KBM-7 (cell line): Measurements from ENCODE around the gene SEMA3F.
"Not testable (repeated sequence)": the region's sequence is repeated elsewhere in the genome, so short reads cannot be mapped to it uniquely, and the experiment has no call there.

Source experiments
- DNase-seq: peaks from one replicate; pipeline ENCODE4 v3.0.0-alpha.2; 2015
- in situ Hi-C: fragments of 300-500 bp; cut with MboI; formaldehyde crosslinking; loops from 2 replicates; pipeline ENCODE4 v1.14.3; 2020; ENCODE audit warnings: low sequenced_read_pairs, low pct_unique_long_range_greater_than_20kb, mixed read lengths

Gene SEMA3F

DNA sequence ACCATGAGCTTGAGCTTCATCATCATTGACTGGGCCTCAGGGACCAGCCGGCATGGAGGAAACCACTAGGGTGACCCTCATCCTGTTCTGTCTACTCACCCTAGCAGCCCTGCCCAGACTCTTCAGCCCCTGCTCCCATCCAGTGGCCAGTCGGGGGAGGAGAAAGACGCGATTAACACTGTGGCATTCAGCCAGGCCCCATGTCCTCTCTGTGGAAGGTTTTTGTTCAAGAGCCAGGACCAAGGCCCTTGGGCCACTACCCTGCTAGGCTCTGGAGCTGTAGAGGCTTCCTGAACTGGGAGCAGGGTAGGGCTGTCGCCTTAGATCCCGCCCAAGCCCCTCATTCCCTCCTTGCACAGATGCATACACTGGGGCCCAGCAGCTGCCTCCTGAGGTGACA is 65.0 kb downstream of the SEMA3F start:
- DNase-seq: no peak
- in situ Hi-C loops: no loop called here

DNA sequence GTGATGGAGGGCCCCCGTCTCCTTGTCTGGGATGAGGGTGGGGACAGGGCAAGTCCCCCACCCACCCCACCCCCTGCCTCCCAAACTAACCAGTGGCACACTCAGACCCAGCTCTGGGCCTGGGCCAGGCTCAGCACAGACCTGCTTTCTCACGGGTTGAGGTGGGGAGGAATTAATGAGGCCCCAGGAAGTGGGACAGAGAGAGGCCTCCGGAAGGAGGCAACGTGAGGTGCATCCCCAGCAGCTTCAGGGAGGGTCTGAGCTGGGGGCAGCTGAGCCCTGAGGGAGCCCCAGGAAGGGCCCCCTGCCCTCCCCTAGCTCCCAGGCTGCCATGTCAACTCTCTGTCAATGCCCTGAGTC is 65.9 kb downstream of the SEMA3F start:
- DNase-seq: no peak
- in situ Hi-C loops: no loop called here

DNA sequence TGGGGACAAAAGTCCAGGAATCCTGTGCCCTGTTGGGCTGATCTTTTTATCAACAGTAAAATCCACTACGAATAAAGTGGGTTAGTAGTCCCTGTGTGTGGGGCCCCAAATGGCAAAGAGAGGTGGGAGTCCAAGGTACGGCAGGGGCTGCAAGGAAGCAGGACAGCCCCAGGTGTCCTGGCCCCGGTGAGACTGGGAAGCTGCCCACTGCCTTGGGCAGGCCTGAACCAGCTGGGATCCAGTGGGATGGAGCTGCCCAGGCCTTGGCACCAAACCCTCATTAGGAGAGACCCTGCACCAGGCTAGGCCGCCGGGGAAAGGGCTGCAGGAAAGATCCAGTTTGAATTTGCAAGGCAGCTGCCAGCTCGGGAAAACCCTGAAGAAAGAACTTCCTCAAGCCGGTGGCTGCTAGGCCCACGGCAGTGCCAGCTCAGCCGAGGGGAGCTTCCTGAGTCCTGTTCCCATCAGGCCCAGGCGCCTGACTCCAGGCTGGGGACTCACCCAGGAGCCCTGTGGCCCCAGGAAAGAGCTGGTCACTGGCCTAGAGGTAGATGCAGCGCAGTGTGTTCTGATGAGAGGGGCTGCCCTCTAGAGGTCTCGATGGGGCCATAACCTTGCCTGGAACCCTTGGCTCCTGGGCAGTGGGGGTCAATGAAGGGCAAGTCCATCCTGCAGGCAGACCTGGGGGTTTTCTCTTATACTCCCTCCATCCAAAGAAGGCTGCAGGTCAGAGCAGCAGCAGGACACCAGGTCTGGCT is 66.5 kb downstream of the SEMA3F start:
- in situ Hi-C loops: no loop called here
- DNase-seq: no peak

DNA sequence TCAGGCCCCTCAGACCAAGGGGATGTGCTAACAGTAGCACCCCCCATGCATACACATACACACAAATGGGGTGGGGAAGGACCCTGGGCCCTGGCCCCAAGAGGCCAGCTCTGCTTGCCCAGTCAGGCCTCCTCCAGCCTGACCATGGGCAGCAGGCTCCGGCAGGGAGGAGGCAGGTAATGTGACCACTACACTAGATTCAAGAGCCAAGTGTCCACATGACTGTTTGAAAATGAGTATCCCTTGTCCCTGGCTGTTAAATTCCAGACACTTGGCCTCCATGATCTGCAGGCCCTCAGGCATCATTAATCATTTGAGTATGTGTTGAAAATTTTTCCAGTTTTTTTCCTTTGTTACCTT is 67.0 kb downstream of the SEMA3F start:
- in situ Hi-C loops: no loop called here
- DNase-seq: no peak

DNA sequence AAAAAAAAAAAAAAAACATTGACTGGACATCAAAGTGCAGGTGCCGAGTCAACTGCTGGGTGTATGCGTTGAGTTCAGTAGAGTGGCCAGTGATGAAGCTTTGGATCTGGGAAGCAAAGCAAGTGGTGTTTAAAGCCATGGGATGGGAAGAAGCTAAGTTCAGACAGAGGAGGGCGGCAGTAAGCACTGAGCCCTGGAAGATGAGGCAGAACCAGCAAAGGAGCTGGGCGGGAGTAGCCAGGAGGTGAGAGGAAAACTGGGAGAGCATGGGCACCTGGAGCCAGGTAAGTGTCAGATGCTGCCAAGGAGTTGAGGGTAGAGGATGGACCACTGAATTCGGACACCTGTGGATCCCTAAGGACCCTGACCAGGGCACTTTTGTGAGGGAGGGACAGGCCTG is 69.5 kb downstream of the SEMA3F start:
- in situ Hi-C loops: no loop called here
- no peak for DNase-seq

DNA sequence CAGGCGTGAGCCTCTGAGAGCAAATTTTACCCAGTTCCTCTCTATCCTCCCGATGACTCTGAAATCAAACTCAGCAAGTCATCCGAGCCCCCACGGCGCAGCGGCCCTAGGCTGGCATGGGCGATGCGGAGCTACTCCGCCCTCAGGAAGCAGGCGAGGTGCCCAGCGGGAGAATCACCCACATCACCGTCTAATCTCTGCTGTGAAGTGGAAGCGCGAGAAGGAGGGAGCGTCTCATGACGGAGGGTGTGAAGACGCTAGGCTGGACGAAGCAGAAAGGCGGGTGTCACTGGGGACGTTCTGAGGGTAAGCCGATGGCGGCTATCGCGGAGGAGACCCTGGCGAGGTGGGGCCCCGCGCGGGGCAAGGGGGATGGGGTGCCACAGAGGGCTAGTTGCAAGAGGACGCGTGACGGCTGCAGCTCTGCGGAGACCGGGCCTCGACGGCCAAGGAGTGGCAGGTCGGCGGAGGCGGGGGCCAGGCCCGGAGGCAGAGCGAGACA is 71.8 kb downstream of the SEMA3F start:
- DNase-seq: peak; percentile 42
- in situ Hi-C loops: no loop called here

DNA sequence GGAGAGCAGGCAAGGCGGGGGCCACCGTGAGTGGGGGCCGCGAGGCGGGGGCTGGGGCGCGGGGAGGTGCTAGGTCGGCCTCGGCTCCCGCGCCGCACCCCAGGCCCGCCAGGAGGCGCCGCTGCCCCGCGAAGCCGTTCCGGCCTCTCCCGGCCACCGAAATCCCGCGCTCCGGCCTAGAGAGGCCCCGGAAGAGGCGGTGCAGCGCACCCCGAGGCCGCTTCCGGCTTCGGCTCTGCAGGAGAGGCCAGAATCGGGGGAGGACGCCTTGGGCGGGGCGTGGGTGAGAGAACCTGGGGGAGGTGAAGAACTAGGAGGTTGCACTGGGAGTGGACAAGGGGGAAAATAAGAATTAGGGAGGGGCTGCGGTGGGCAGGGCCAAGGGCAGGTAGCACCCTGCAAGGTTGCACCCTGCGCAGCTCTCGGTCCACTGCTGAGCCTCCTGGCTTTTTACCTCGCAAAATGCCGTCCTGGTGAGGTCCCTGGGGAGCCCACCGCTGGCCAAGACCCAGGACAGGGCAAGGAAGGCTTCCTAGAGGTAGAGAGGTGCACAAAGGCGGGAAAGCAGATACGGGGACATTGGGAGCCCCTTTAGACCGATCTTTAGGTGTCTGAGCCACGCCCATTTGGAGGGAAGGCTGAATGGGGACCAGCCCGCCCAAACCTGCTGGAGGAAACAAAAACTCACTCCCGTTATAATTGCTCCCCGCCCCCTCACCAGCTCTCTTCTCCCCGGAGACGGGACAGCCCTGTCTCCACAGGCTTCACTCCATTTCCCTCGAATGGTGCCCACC is 72.5 kb downstream of the SEMA3F start:
- DNase-seq: peak; percentile 94
- in situ Hi-C loops: no loop called here

DNA sequence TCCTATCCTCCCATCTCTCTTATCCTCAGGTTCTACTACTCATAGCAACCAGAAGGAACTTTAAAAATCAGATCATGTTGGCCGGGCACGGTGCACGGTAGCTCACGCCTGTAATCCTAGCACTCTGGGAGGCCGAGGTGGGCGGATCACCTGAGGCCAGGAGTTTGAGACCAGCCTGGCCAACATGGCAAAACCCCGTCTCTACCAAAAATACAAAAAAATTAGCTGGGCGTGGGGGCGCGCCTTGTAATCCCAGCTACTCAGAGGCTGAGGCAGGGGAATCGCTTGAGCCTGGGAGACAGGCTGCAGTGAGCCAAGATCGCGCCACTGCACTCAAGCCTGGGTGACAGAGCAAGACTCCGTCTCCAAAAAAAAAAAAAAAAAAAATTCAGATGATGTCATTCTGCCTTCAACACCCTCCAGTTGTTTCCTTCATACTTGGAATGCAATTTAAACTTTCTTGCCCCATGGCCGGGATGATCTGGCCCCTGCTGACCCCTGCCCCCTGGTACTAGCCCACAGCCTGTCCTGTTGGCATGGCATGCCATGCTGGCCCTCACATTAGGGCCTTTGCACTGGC is 73.2 kb downstream of the SEMA3F start:
- peak; percentile 30 for DNase-seq
- in situ Hi-C loops: not testable (repeated sequence)

DNA sequence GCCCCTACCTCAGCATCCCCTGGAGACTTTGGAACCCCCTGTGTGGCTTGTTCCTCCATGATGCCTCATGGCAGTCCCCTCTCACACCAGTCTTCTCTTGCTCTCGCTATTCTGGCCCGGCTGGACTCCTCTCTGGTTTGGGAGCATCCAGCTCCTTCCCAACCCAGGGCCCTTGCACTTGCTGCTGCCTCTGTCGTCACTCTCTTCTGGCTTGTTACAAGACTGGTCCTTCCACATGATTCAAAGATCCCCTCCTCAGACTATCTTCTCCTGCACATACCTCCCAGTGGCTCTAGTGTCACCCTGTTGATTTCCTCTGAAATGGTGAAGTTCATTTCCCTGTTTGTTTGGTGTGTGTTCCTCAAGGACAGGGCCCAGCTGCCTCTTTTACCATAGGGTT is 74.4 kb downstream of the SEMA3F start:
- no peak for DNase-seq
- in situ Hi-C loops: no loop called here

DNA sequence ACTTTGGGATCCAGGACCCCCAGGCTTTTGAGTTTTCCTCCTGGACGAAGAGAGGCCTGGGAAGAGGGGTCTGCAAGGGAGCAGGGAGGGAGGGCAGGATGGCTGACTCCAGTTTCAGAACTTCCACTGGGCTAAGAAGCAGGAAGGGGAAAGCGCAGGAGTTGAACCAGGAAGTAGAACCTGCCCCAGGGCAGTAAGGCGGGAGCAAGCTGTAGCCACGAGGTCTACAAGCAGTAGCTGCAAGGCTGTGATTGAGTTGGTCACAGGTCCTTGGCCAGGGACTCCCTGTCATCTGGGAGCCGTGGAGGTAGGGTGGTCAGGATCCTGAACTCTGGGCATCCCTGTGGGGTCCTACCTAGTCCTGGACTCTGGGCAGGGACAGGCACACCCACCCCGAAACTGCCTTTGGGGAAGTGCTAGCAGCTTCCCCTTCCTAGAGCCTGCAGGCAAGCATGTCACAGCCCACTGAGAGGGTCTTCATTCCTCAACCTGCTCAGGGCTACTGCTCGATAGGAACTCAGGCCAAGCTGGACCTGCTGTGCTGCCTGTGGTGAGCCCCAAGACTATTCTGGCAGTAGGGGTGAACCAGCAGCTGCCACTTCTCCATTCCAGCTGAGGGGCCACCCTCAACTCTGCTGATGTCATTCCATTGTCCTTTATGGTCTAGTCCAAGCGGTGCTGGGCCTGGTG is 75.1 kb downstream of the SEMA3F start:
- no peak for DNase-seq
- in situ Hi-C loops: no loop called here

DNA sequence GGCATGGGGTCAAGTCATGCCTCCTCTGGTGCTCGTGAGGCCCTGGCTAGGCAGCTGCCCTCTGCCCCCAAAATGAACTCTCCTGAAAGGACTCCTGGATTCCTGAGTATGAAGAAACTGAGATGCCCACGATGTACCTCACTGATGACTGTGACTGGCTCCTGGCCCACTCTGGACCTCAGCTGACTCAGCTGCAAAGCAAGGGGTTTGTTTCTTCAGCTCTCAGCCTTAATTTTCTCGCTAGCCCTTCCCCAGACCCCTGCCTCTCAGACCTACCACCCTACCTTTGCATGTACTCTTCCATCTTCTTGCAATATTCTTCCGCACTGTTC is 75.6 kb downstream of the SEMA3F start:
- DNase-seq: no peak
- in situ Hi-C loops: no loop called here

DNA sequence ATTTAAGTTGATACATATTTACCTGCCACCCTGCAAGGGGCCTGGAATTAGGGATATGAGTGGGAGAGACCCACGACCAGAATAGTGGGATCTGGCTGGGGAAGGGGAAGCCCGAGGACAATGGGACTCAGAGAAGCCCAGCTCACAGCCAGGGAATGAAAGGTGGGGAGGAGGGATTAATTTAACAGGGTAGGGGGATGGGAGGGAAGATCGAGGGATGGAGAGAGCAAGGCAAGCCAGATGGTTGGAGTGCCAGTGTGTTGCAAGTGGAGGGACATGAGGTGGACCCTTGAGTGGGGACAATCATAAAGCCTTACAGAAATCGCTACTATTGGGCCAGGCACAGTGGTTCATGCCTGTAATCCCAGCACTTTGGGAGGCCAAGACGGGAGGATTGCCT is 76.5 kb downstream of the SEMA3F start:
- in situ Hi-C loops: no loop called here
- DNase-seq: no peak

DNA sequence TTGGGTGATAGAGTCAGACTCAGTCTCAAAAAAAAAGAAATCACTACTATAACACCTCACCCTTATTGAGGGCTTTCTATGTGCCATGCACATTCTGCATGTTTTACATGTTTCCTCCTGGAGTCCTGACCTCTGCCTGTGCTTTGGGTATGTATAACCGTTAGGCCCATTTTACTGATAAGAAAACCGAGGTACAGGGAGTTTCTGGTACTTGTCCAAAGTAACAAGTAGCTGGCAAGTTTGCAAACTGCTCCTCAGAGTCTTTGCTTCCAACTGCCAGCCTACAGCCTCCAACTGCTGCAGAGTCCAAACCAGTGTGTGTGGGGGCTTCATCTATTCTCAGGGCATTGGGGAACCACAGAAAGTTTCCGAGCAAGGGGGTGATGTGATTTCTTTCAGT is 77.2 kb downstream of the SEMA3F start:
- DNase-seq: no peak
- in situ Hi-C loops: no loop called here

DNA sequence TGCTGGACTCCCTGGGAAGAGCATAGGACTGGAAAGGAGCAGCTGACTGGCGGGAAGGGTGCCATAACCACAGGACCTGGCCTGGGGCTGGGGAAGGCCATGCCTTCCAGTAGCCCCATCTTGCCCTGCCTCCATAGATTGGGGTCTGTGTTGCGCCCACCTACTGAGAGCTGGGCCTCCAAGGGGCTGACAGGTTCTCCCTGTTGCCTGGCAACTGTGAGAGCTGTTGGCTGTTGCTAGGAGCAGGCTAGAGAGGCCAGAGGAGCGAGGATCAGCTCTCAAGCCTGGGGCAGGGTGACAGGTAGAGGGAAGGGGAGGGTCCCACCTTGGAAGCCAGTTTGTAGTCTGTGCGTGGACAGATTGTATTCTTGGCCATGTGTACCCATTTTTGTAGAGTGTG is 78.1 kb downstream of the SEMA3F start:
- no peak for DNase-seq
- in situ Hi-C loops: no loop called here

DNA sequence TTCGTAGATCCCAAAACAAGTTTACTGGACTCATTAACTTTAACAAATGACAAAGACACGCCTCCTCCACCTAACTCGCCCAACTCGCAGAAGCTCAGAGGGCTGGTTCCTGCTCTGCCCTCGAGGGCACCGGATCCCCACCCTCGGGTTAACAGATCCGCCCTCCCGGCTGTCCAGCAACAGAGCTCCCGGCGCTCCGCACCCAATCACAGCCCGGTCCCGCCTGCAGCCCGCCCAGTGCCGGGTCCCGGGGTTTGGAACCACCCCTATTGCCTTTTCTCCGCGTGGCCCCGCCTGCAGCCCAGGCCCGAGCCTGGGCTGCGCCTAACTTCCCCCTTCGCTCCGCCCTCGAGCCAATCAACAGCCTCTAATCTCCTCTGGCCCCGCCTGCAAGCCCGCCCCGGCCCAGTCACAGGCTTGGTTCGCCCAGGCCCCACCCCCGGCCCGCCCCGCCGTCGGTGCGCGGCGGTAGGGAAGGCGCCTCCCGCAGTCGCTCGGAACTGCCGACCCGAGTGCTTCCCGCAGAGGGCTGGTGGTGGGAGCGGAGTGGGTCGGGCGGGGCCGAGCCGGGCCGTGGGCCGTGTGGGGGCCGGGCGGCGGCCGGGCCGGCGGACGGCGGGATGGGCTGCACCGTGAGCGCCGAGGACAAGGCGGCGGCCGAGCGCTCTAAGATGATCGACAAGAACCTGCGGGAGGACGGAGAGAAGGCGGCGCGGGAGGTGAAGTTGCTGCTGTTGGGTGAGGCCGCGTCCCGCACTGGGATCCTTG is 80.8 kb downstream of the SEMA3F start, which contains the start of gene GNAI2:
TSS of gene GNAI2 (plus strand) at position 489 of the 768 bp plus-strand sequence. CDS start at position 621, 132 bp downstream.
- peak; percentile 99 for DNase-seq
- in situ Hi-C loops: no loop called here

DNA sequence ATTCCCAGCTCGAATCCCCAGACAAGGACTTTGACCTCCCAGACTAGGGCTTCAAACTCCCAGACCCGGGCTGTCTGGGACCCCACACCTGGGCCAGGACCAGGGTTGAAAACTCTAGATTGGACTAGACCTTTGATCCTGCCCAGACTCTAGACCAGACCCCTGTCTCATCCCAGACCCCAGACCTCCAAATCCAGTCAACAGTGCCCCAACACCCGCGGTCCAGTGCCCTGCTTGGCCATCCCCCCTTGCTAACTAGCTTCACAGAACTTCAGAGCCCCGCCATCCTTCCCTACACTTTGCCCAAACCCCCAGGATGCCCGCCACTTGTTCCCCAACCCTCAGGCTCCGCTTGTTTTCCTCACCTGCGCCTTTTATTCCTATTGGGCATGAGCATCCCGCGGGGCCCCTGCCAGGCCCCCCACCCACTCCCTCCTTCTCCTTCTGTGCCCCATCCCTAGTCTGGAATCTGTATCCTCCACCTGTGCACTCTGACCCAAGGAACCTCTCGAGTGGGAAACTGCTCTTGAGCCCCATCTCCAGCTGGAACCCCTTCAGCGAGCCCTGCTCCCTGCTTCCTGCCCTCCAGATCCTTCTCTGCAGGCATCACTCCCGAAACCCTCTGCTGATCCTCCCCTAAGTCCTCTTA is 81.5 kb downstream of the SEMA3F start:
- in situ Hi-C loops: no loop called here
- no peak for DNase-seq

DNA sequence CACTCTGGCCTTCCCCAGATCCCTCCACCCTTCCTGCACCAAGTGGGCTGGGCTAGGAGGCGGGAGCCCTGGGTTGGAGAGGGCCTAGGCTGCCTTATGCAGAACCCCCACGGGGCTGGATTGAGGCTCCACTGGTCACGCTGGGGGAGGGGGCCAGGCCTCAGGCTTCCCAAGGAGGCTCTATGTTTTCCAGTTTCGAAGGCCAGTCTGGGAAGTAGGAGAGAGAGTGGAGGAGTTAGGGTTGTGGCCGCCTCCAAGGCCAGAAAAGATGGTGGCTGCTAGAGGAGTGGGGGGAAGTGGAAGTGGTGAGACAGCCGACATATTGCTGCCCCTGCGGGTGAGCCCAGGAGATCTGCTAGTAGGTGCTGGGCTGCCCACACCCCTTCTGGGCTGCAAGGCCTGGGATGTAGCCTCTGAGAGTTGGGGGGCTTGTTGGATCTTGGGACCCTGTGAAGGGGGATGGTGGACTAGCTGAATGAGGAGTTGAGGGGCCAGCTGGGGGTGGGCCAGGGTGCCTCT is 82.1 kb downstream of the SEMA3F start:
- DNase-seq: peak; percentile 36
- in situ Hi-C loops: no loop called here

DNA sequence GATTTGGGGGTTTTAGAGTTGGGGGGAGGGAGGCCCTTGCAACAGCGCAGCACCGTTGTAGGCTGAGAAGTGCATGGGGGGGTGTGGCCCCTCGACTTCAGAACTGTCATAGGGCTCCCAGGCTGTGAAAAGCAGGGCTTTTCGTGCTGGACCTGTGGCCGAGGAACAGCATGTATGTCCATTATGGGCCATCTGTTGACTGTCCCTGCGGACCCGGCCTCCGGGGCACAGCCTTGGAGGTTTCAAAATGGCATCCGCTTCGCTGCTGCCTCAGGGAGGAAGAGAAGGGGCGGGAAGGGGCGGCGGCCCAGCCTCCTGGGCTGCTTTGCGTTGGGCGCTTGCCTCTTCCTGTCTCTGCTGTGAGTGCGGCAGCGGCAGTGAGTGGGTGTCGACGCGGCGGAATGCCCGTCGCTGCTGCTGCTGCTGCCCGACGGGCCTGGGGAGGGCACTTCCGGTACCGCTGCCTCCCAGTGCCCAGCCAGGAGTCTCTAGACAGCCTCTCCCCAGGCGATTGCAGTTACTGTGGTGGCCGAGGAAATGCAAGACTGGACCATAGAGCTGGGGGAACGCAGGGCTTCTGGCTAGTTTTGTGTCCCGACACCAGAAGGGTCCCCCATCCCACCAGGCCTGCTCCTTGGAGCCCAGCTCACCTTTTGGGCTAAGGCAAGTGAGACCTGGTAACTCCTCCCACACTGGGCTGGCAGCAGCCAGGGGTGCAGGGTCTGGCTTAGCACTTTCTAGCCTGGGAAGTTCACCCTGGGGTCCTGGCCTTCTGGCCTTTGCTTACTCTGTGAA is 82.8 kb downstream of the SEMA3F start:
- in situ Hi-C loops: no loop called here
- peak; percentile 90 for DNase-seq
